HG03432 (cell line): ENCODE results near the gene SAMD4A.

Source experiments
- ATAC-seq: cut with Tn5 transposase; IDR thresholded peaks from one replicate; pipeline ENCODE4 v1.9.1; 2021; ENCODE audit warnings: mild to moderate bottlenecking, moderate library complexity; ENCODE audit not compliant: unreplicated experiment

The SAMD4A gene

DNA sequence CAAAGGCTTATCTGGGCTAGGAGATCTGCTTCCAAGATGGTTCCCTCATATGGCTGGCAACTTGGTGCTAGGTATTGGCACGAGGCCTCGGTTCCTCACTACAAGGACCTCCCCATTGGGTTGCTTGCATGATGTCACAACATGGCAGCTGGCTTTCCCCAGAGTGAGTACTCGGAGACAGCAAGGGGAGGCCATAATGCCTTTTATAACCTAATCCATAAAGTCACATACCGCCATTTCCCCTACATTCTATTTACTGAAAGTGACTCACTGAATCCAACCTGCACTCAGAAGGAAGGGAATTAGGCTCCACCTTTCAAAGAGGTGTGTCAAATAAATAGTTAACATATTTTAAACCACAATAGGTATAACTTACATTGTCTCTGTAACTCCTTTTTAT, 130.9 kb downstream of the SAMD4A start:
- no peak for ATAC-seq

DNA sequence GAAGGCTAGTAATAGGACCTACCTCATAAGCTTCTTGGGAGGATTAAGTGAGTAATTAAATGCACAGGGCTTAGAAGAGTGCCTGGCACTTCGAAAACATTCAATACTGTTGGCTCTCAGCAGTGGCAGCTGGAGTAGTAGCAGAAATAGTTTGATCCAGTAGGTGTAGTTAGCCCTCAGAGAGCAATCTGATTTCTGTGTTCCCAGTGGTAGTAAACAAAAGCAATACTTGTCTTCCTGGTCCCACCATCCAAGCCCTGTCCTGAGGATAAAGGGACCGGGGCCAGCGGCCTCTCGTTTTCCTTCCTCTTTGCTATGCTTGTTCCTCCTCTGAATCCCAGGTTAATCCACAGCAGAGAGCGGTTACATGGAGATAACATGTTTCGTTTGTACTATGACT, 131.6 kb downstream of the SAMD4A start:
- ATAC-seq = no peak

DNA sequence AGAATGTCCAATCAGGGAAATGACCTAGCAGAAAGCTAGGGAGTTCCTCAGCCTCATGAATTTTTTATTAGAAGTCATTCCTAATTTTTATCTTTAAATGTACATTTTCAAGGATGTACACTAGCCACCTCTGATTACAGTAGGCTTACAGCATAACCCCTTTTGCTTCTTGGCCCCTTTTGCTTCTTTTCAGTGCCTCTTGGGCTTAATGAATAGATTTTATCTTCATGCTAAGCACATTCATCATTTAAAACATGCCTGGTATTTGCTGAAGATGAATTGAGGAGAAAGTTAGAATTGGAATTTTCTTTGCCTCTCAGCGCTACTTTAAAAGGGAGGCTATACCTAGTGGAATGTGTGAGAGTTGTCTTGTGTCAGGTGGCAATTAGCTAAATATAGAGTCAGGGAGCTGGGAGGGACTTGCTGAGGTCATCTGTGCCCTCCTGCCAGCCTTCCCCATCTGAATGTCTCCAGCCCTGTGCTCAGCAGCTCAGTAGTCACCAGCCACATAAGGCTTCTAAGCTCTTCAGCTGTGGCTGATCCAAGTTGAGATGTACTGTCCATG, 132.1 kb downstream of the SAMD4A start:
- ATAC-seq = no peak

DNA sequence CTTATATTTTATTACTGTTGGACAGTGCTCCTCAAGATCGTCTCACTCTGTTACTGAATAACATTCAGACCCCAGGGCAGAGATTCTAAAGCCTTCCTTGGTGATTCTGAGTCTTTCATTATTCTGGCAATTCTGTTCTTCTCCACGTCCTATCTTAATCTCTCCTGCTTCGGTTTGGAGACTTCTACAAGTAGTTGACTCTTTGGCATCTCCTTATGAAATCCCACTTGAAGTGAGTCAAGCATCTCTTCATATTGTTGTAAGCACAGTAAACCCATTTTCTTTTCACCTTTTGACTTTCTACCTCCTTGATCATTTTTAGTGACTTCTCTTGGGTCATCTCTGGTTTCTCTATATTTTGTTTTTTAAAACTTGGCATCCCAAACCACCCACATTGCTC, 132.8 kb downstream of the SAMD4A start:
- no peak for ATAC-seq

DNA sequence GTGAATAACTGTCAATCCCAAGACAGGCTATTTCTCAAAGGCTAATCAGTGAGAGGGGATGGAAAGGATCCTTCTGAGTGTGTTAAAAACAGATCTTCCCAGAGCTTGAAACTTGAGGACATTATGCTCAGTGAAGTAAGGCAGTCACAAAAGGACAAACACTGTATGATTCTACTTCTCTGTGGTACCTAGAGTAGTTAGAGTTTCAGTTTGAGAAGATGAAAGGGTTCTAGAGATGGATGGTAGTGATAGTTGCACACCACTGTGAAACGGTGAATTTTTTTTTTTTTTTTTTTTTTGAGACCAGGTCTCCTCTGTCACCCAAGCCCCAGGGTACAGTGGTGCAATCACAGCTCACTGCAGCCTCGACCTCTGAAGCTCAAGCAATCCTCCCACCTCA, 133.8 kb downstream of the SAMD4A start:
- no peak for ATAC-seq

DNA sequence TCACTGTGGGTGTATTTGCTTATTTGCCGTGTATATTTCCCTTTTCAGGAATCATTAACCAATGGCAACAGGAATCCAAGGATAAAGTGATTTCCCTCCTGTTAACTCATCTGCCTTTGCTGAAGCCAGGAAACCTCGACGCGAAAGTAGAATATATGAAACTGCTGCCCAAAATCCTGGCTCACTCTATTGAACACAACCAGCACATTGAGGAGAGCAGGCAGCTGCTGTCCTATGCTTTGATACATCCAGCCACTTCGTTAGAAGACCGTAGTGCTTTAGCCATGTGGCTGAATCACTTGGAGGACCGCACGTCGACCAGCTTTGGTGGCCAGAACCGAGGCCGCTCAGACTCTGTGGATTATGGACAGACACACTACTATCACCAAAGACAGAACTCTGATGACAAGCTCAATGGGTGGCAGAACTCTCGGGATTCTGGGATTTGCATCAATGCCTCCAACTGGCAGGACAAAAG, 135.1 kb downstream of the SAMD4A start:
- no peak for ATAC-seq

DNA sequence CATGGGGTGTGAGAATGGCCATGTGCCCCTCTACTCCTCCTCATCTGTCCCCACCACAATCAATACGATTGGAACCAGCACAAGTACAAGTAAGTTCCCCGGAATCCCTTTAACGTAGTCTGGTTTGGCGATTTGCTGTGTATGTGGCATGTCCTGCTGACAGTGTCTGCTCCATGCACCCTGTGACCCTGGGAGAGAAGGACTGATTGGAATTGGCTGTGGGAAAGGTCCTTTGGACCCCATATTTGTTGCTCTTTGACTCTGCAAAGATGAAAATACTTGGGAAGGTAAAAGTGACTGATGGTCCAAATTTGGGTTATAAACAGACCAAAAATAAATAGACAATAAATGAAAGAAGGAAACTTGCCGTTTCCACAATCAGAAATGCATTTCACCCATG, 135.6 kb downstream of the SAMD4A start:
- ATAC-seq = no peak

DNA sequence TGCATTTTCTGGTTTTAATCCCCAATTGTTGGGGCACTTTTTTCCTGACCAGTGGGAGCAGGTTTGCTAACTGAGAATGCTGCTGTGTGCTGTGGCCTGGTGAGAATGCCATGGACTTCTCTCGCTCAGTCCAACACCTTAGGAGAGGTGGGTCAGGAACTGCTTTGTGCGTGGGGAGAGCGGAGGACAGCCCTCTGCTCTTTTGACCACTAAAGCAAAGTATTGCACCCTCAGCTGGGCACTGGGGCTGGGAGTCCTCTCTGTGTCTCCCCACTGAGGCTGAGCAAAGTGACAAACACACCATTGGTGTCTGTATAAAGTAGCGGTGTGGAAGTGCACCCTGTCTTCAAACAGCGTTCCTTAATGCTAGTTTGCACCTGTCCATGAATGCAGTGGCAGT, 136.2 kb downstream of the SAMD4A start:
- ATAC-seq = no peak

DNA sequence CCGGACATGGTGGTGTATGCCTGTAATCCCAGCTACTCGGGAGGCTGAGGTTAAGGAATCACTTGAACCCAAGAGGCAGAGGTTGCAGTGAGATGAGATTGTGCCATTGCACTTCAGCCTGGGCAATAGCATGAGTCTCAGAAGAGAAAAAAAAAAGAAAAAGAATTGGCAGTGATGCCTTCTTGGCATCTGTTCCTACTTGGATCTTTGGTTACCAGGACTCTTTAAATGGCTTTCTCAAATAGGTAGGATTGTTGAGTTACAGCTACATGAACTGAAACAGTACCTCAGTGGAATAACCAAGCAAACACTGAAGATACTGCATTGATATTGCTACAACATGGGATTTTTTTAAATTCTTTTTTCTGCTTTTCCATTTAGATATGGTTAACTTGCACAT, 136.8 kb downstream of the SAMD4A start:
- no peak for ATAC-seq

DNA sequence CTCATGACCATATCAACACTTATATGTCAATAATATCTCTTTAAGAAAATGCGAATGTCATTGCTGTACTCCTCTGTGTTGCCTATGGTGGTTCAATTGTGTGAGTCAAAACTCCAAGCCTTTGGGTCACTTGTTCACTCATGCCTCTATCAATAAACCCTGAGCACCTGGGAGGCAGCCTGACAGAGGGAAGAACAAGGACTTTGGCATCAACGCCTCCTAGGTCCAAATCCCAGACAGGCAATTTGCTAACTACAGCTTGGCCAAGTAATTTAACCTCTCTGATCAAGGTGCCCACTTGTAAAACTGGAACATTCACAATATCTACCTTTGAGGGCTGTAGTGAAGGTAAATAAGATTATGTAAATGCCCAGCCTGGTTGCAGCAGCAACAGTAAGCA, 137.8 kb downstream of the SAMD4A start:
- no peak for ATAC-seq

DNA sequence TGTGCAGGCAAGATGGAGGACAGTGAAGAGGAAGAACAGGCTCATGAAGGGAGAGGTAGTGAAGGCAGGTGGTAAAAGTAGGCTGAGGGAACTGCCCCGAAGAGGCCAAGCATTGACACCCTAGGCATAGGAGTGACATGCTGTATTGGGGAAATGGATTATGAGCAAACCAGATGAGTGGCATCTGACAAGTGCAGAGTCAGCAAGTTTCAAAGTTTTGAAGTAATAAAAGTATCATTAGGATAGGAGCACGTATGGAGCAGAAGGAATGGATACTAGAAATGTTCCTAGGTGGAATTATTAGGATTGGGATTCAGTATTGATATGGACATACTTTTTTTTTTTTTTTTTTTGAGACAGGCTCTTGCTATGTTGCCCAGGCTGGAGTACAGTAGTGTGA, 139.8 kb downstream of the SAMD4A start:
- no peak for ATAC-seq

DNA sequence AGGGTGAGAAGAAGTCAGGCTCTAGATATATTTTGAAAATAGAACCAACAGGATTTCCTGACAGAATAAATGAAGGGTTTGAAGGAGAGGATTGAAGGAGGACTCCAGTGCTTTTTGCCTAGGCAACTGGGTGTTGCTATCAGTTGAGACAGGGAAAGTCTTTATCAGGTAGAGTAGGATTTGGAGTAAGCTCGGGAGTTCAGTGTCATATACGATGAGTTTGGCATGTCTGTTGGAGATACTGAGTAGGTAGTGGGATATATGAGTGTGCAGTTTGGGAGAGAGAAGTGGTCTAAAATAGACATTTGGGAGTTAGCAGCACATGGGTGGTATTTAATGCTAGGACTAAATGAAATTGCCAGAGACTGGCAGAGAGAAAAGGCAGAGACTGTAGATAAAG, 141.2 kb downstream of the SAMD4A start:
- no peak for ATAC-seq

DNA sequence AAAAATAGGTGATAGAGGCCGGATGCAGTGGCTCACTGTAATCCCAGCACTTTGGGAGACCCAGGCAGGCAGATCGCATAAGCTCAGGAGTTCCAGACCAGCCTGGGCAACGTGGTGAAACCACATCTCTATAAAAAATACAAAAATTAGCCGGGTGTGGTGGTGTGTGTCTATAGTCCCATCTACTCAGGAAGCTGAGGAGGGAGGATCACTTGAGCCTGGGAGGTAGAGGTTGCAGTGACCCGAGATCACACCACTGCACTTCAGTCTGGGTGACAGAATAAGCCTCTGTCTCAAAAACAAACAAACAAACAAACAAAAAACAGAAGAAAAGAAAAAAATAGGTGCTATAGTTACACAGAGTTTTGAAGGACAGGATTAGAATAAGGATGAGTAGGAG, 142.1 kb downstream of the SAMD4A start:
- no peak for ATAC-seq

DNA sequence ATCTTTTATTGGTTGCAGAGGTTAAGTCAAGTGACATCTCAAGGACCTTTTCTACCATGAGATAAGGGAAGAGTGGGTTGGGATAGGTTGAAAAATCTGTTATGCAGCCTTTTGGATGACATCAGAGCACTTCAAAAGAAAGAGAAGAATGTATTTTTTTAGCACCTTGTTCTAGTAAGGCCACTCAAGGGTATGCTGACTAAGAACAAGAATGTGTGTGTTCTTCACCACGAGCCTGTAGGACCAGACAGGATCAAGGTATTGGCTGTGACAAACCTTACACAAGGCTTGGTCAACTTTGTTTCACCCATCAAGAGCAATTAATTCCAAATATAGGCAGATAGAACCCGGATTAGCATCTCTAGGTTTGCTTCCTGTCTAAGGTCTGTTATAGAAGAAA, 142.5 kb downstream of the SAMD4A start:
- peak; percentile 94 for ATAC-seq

DNA sequence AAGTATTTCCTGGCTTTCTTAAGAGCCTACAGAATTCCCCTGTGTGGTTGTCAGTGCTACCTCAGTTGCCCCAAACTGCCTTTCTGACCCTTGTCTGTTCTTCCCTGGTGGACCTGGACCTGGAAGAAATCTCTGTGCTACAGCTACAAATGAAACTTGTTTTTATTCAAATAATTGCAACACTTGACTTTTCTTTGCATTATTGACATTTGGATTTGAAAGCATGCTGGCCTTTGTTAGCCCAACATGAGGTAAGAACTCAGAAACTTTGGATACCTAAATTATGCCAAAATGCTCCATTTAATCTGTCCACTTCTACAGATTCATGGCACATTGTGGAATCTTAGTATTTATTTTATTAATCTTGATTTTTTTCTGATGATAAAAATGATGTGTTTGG, 142.9 kb downstream of the SAMD4A start:
- no peak for ATAC-seq

DNA sequence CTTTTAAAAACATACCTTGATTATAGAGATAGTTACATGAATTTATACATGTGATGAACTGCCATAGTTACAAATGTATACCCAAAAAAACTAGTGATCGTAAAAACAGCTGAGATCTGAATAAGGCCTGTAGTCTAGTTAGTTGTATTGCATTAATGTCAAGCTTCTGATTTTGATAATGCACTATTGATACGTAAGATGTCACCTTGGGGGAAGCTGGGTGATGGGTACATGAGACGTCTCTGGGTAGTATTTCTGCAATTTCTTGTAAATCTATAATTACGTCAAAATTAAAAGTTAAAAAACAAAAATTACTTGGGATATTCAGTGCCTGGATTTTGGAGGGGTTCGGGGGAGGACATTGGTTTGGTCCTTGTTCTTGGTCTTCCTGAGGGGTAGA, 144.4 kb downstream of the SAMD4A start:
- no peak for ATAC-seq

DNA sequence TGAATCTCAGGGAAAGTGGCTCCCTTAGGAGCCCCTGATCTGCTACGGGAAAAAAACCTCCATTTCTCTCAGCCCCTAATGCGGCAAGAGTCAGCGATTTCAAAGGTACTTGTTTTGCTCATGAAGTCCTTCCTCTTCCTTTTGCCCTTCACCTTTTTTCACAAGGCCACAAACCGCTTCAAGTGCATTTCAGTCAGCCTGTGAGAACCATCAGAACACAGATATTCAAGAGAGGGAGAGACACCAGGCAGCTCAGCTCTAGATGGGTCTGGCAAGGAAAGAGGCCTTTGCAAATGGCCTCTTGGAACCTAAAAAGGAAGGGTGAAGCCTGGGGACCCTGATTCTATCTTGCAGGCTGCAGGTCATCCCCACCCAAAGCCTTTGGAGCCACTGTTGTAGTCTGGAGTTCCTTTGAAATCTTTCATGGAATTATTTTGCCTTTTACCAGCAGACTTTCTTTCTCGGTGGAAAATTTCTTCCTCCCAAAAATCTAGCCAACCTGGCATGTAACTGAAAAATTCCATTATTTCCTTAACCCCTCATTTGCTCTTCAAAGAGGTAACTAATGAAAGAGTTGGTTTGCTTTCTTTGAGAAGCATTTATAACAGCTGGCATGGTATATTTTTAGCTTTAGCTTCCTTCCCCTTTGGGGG, 145.0 kb downstream of the SAMD4A start:
- no peak for ATAC-seq

DNA sequence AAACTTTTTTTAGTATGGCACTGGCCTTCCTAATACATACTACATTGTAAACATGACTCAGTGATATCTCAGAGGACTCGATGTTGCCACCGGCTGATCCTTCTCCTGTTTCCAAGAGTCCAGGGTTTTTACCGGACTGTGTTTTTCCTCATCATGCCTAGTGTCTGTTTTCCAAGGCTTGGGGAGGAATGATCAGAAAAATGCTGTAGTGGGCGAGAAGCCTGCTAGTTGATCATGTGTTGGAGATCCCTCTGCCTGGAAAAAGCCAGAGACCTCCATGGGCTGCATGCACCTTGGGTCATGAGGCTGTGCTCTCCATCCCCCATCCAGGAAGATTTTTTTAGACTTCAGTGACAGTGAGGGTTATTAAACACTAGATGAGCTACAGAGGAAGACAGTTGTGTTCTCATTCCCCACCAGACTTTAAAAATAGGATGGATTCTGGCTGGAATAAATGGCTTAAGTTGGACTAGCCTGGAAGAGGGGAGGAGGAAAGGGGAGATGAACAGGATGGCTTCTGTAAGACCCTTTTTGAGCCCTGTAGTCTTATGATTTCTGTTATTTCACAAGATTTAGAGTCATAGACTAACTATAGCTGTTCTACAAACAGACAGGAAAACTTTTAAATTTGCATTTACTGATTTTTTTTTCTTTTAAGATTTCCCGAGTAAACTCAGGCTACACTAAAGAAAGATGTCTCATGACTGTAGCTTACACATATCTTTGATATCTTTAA, 145.7 kb downstream of the SAMD4A start:
- no peak for ATAC-seq

DNA sequence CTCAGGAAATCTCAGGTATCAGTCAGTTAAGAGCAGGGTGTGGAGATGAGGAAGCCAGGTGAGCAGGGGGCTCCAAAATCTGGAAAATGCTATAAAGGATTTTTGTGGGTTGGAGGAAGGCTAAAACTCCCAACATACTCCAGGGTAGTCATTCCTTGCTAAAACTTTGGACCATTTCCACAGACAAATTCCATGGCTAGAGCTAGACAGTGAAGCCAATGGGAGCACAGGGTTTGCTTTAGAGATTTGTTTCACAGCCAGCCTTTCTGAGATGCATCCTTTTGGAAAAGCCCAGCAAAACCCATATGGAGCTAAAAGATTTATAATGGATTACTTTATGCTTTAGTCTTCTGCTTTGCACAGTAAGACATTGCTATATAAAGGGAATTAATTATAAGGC, 146.5 kb downstream of the SAMD4A start:
- no peak for ATAC-seq

DNA sequence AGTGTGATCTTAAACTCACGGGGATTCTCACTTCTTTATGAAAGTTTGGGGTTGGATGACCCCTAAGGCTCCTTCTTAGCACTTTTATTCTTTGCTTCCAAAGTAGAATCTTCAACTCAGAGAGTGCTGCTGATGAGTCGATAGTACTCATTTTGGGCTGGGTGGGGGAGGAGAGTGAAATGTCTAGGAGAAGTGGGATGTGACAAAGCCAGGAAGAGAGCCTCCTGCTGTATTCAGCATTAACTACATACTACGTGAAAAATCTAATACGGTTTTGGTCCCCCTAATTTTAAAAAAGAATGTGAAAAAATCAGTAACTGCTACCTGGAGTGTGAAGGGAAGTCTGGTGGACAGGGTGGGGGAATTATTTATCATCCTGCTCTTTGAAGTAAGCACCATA, 148.3 kb downstream of the SAMD4A start:
- no peak for ATAC-seq

DNA sequence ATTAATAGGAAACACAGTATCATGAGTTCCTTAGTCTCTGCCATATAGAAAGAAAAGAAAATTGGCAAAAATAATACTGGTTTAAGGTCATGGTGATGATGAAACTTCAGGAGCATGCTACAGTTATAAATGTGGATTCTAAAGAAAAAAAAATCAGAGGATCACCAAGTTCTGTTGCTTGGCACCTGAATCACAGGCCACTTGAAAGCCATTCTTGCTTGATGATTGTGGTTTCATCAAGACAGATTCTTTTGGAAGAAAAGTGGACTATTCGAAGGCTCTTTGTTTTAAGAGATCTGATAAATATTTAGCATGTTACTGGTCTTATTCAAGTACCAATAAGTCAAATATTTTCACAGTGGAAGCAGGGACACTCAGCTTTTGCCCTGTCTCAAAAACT, 148.9 kb downstream of the SAMD4A start:
- no peak for ATAC-seq

DNA sequence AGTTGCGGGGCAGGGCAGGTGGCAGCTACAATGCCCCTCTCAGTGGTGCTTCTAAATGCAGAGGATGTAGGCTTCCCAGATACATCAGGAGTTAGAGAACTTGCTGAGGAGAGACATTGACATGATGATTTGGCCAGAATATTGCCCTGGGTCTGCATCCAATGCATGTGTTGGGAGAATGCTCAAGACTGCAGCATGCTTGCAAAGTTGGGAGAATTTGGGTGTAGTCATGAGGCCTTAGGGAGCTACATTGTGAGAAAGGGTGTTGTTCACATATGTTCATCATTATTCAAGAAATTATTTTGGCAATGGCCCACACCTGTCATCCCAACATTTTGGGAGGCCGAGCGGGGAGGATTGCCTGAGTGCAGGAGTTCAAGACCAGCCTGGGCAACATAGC, 149.9 kb downstream of the SAMD4A start:
- ATAC-seq = no peak
